HG03469 (cell line): ENCODE data around the gene SKI.

Source experiments
- ATAC-seq: cut with Tn5 transposase; IDR thresholded peaks from one replicate; pipeline ENCODE4 v1.9.1; 2021; ENCODE audit warnings: mild to moderate bottlenecking, moderate library complexity, moderate number of reproducible peaks; ENCODE audit not compliant: unreplicated experiment

The SKI gene

DNA sequence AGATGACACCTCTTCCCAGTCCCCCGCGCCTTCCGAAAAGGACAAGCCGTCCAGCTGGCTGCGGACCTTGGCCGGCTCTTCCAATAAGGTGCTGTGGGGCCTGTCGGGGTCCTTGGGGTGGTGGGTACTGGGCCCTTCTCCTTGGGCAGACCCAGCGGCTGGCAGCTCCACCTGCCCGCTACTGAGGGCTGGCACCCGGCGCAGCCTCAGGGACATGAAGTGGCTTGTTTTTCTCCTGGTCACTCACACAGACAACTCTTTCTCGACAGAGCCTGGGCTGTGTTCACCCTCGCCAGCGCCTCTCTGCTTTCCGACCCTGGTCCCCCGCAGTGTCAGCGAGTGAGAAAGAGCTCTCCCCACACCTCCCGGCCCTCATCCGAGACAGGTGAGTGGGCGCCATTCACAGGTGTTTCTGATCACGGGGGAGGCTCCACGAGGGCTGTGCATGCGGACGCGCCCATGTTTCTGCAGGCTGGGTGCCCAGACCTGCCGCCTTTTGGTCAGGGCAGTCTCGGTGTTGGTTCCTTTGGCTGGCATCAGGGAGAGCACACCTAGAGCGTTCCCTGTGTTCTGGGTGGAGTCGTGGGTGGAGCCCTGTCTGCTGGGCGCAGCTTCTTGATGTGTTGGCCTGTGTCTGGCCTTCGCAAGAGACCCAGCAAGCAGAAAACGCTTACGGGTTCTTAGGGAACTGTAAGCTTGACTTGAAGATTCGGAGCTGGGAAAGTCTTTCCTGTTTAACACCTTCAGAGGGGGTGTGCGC is 75.1 kb downstream of the SKI start:
- no peak for ATAC-seq

DNA sequence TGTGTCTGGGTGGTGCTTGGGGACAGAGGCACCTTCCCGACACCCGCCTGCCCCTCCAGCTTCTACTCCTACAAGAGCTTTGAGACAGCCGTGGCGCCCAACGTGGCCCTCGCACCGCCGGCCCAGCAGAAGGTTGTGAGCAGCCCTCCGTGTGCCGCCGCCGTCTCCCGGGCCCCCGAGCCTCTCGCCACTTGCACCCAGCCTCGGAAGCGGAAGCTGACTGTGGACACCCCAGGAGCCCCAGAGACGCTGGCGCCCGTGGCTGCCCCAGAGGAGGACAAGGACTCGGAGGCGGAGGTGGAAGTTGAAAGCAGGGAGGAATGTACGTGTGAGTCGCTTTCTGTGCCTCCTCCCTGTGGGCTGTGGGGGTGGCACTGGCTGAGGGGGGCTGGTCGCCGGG is 75.7 kb downstream of the SKI start:
- no peak for ATAC-seq

DNA sequence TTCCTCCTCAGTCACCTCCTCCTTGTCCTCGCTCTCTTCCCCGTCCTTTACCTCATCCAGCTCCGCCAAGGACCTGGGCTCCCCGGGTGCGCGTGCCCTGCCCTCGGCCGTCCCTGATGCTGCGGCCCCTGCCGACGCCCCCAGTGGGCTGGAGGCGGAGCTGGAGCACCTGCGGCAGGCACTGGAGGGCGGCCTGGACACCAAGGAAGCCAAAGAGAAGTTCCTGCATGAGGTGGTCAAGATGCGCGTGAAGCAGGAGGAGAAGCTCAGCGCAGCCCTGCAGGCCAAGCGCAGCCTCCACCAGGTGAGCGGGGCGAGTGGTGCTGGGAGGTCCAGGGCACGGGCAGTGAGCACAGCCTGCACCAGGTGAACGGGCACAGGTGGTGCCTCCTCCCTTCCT is 76.2 kb downstream of the SKI start:
- ATAC-seq = no peak

DNA sequence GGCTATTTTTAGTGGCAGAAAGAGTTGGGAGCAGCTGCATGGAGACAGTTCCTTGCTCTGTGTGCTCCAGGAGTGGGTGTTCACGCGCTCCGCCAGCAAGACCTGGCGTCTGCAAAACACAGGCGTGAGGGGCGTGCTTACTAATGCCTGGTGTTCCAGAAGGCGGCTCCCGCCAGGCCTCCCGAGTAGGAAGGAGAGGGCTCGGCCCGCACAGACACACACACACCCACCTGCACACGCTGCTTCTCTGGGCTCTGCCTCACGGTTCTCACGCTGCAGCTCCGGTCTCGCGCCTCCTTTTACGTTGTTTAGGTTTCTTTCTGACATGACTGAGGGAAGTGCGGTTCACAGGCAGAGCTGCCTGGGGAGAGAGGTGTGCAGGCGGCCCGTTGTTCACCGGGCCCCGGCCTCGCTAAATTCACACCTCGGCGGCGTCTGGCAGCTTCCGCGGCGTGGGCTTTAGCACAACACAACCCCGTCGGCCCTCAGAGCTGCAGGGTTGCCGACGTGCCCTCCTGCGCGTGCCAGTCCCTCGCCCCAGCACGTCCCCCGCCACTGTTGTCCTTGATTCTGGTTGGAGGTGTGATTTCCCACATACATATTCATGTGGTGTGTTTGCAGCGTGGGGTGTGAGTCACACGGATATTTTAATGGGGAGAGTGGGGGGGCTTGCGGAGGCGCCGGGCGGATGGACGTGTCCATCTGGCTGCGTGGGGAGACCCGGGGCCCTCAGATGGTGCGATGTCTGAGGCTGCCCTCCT is 77.0 kb downstream of the SKI start:
- ATAC-seq = no peak

DNA sequence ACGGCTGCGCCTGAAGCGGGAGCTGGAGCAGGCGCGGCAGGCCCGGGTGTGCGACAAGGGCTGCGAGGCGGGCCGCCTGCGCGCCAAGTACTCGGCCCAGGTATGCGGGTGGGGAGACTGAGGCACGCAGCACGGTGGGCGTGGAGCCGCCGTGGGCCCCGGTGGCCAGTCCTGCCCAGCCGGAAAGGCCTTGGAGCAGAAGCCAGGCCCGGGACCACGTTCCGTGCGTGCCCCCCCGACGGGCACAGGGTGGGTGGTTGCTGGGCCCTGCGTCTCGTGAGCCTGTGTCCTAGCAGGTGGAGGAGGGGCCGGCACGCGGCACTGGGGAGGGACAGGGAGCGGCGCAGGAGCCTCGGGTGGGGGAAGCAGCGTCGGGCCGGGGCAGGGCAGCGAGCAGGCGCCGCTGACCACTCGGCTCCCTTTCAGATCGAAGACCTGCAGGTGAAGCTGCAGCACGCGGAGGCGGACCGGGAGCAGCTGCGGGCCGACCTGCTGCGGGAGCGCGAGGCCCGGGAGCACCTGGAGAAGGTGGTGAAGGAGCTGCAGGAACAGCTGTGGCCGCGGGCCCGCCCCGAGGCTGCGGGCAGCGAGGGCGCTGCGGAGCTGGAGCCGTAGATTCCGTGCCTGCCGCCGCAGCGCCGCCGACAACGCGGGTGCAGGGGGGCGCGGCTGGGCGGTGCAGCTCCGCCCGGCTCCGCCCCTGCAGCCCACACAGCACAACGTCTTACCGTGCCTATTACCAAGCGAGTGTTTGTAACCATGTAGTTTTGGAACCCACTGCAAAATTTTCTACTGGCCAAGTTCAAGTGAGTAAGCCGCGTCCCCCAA is 78.2 kb downstream of the SKI start:
- ATAC-seq = no peak

DNA sequence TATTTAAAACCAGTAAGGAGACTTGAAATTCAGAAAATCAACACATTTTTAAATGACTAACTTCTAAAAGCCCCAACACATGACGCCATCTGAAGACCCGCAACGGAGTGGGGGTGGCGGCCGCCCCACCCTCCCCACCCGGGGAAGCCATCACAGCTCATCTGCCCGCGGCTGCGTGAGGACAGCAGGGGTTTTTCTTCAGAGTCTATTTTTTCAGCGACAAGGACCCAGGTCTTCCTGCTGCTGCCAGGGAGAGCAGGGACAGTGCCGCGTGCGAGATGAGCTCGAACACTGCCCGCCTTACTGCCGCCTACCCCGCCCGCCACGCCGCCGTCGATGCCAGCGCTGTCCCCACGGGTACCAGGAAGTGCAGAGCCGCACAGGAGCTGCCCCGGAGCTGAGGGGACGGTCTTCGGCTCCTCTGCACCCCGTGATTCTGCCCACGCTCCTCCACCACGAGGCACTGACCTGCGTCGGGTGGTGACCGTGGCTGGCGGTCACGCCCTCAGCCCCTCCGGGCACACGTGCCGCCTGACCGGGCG is 79.0 kb downstream of the SKI start:
- no peak for ATAC-seq

DNA sequence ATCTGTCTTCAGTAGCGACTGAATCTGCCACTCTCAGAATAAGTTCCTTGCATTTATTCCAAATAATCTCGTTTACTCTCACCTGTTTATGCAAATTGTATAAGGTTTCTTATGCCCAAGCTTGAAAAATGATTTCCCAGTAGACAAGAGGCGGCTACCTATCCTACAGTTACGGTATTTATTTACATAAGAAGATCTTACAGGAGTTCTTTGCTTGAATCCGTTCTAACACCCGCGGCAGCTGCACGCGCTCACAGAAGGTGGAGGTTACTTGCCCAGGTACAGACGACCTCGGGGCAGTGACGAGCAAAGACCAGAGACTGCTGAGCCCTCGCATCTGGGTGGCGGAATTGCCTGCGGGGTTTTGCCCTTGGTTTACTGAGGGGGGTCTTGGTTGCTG is 79.9 kb downstream of the SKI start:
- no peak for ATAC-seq

DNA sequence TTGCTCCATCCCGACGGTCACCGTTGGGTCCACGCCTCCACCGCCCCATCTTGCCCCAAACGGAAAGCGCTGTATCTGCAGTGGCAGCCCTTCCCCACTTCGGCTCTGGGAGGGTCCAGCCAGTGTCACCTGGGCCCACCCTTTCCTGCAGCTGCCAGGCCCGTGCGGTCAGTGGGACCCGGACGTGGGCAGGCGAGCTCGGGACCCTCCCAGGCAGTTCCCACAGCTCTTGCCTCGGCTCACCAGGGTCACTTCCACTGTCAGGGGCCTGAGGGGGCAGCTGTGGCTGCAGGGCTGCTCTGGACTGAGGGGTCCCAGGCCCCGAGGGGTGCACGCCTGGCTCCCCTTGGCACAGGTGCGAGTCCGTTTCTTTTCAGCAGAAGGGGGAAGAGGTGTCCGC is 80.7 kb downstream of the SKI start:
- no peak for ATAC-seq

DNA sequence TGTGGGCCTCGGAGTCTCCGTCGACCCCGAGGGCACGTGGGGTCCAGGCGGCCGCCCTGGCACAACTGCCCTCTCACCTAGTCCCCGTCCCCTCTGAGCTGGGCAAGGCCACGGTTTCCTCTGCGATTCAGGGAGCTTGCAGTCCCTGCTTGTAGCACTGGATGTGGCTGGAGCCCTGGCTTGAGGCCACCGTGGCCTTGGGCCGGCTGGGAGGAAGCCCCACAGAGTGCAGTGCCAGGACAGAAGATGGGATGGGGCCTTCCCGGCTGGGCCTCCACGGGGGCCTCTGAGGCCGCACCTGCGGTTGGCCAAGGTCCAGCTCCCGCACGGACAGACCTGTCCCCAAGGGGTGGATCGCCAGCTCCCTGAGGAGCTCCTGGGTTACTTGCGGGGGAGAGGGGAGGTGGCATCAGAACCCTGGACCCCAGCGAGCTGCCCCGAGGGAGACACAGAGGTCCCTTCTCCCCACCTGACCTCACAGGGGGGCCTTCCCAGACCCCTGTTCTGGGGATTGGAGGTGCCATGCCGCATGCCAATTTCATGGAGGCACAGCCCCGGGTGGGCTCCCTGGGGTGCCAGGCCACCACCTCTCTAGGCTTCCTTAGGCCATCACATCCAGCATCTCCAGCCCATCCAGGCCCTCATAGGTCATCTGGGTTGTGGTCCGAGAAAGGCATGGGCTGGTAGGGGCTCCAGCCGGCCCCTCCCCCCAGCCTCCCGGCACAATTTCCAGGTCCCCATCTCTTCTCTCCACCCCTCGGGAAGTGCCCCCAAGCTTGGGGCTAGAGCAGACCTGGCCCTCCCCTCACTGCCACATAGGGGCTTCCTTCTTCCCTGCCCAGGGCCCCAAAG is 82.4 kb downstream of the SKI start:
- no peak for ATAC-seq

DNA sequence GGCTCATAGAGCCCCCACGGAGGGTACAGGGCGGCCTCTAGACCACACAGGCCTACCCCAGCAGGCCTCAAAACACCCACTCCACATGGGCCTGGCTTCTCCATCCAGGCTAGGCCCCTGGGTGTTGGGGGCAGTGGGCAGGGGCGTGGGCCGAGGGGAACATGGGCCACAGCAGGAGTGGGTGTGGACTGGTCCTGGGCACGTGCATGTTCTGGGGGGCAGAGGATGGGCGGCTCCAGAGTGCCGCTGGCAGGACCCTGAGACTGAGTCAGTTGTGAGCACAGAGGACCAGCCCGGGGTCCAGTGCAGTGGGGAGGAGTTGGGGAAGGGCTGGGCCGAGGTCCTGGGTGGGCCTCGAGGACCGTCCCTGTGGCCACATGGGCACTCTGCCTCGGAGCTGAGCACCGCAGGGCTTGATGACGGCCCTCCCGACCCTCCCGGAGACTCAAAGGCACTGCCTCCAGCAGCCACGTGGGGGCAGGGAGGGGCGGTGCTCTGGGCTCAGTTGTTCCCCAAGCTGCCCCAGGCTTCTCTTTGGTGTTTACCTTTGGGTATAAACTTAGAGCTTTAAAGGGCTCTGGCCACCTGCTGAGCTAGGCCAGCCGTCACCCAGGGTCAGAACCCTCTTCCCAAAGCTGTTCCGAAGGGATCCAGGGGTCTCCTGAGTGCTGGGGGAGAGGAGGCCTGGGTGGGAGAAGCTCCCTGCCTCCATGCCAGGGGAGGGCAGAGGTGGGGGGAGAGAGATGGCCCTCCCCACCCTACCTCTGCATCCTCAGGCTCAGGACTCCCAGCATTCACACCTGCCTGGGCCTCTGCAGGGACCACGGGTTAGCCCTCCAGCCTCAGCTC is 83.3 kb downstream of the SKI start:
- no peak for ATAC-seq

DNA sequence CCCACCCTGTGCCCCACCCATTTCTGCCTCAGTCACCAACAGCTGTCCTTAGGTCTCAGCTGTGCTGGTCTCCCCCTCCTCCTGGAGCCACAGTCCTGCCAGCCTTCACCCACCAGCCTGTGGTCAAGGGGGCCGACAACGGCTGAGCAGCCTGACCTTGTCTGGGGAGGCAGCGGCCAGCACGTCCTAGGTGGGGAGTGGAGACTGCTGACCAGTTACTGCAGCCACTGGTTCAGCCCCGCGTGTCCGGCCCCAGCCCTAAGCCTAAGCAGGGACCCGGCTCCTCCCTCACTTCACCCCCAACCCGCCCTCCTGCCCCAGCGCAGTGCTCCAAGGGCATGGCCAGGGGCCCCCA is 84.0 kb downstream of the SKI start:
- no peak for ATAC-seq

DNA sequence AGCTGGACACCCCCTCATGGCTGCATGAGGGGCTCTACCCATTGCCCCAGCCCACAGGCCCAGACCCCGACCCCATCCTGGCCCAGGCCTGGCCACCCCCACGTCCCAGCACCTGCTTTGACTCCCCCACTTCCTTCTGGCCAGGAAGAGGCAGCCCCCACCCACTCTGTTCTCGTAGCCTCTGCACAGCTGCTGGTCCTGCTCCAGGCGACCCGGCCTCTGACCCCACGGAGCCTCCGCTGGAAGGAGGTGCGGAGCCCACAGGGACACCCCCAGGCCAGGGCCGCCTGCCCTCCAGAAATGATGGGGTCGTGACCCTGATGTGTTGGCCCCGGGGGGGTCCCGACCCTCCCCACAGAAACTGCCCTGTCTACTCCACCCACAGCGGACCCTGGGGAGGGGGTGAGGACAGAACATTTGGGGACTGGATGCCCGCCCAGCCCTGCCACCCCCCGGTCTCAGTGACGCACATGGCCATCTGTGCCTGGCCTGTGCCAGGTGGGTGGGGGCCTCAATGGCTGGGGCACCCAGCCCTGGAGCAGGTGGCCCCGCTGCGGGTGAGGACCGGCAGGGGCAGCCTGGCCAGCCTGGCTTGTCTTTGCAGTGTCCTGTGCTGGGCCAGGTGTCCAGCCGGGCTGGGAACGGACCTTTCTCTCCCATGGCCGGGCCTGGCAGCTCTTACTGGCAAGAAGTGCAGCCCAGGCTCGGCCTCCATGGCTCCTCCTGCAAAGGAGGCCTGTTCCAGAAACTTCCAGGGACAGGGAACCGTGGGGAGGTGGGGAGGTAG is 84.6 kb downstream of the SKI start:
- no peak for ATAC-seq

DNA sequence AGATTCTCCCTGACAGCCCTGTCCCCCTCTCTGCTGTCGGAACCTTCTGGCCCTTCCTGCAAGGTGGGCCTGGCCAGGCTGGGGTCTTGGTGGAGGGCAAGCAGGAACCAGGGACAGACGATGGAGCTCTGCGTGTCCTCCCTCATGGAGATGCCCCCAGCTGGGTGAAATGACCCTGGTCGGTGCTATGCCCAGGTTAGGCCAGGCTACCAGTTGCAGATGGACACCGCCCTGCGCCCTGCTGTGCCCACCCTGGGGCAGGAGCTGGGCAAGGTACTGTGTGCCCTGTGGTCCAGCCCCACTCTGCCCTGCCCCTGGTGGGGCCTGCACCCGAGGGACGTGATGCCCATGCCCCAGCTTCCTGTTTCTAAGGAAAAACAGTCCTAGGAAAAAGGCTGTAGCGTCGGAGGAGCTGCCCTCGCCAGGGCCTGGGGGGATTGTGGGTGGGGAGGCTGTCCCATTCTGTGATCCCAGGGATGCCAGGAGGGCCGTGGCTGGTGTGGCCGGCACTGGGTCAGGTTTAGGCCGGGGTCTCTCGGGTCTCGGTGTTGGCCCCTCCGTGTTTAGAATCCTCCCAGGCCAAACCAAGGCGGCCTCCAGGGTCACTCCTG is 85.6 kb downstream of the SKI start:
- no peak for ATAC-seq

DNA sequence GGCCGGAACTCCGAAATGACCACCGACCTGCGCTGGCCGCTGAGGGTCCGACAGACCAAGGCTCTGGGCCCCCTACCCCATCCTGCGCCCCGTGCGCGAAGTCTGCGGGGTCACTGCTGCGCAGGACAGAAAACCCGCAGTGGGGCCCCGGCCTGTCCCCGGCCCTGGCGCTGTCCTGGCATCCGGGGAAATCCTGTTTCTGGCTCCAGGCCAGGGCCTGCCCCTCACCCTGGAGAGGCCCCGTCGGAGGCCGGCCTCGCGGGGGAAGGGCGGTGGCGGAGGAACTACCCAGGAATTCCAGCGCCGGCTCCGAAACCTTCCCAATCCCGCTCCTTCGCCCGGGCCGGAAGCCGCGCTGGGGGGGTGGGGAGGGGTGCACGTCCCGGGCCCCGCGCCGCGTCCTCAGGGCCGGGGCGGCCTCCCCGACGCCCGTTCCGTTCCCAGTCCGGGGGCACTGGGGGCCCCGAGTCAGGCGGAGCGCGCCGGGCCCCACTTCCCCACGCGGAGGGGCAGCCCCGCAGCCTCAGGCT is 86.2 kb downstream of the SKI start:
- no peak for ATAC-seq

DNA sequence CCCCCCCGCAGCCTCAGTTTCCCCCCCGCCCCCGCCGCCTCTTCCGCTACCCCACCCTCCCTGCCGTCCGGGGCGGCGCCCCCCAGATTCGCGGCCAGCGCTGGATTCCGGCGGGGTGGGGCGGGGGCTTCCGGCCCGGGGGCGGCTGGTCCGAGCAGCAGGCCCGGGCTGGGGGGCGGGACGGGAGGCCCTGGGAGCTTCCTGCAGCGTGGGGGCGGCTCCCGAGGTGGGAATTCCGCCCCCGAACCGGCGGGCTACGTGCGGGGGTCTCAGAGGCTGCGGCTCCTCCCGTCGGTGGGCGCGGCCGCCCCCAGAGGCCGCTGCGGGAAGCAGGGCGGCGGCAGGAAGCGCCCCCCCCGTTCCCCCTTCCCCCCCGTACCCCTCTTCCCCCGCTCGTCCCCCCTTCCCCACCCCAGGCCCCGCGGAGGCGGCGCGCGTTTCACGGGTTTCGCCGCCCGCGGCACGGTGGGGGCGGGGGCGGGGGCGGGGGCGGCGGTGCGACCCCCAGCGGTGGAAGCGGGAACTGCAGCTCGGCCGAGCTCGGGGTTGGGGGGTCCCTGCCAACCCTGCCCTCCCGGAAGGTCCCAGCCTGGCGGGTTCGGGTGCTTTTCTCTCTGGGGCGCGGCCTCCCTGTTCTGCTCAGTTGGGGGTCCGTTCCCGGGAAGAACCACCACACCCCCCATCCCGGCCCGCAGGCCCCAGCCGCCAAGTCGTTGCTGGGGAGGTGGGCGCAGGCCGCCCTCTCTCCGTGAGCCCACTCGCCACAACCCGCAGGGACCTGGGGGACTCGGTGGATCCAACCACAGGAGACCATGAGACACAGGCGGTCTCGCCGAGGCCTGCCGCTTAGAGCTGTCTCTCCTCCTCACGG is 86.9 kb downstream of the SKI start:
- ATAC-seq = no peak

DNA sequence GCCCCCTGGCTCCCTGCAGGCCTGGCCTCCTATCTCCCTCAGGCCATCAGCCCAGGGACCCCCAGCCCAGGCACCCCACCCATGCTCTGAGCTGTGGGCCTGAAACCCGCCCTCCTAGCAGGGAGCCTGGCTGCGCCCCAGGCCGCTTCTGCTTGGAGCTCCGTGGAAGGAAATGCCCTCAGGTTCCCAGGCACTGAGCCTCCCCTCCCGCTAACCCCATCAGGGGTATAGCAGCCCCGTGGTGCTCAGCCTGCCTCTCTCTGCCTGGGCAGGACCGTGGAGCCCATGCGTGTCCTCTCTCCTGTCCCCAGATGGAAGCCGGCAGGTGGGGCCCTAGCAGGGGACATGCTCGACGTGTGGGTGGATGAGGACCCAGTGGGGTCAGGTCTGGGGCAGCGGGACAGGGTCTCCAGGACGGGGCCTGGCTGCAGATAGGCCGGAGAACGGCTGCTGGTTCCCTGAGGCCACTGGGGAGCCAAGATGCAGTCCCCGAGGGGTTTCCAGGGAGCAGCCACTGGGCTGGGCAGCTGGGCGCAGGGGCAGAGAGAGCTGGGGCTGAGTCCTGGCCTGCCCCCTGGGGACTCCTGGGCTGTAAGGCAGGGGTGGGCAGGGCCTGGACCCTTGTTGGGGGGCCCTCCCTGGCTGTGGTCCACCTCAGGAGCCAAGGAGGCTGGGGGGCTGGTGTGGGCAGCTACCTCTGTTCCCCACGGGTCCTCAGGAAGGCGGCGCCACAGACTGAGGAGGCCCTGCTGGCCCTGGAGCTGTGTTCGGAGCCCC is 87.7 kb downstream of the SKI start:
- no peak for ATAC-seq
